ENCODE results near the gene CPED1.

Gene CPED1

GRCh38 chr7:121099572-121099971 lies 111.1 kb downstream of the CPED1 start:
- Histone ChIP-seq H3K4me1 (ENCODE audit: control insufficient read depth, insufficient read depth, low read length) (no peaks in the 10 kb centered on the region), H3K9me3 (replicated peaks; ENCODE audit: low read length) (no peaks in the 10 kb centered on the region), H3K4me3 (ENCODE audit: low read length) (no peak overlapping the region), H3K4me2 (ENCODE audit: low read length) (no peak overlapping the region), H3K36me3 (ENCODE audit: insufficient read depth, low read length) (no peaks in the 10 kb centered on the region), H3K9ac (ENCODE audit: low read depth, low read length) (no peak overlapping the region), H3K27me3 (ENCODE audit: control insufficient read depth, insufficient read depth, low read length) (no peaks in the 10 kb centered on the region)

- Histone ChIP-seq H3K36me3 (ENCODE audit: insufficient read depth, low read length) (no peaks in the 10 kb centered on the region), H3K9ac (ENCODE audit: low read depth, low read length) (no peak overlapping the region), H3K9me3 (replicated peaks; ENCODE audit: low read length) (no peaks in the 10 kb centered on the region), H3K4me2 (ENCODE audit: low read length) (no peak overlapping the region), H3K4me1 (ENCODE audit: control insufficient read depth, insufficient read depth, low read length) (no peaks in the 10 kb centered on the region), H3K4me3 (ENCODE audit: low read length) (no peak overlapping the region), H3K27me3 (ENCODE audit: control insufficient read depth, insufficient read depth, low read length) (no peaks in the 10 kb centered on the region)
These were observed 112.6 kb downstream of the CPED1 start for GRCh38 chr7:121101083-121101482.

DNA sequence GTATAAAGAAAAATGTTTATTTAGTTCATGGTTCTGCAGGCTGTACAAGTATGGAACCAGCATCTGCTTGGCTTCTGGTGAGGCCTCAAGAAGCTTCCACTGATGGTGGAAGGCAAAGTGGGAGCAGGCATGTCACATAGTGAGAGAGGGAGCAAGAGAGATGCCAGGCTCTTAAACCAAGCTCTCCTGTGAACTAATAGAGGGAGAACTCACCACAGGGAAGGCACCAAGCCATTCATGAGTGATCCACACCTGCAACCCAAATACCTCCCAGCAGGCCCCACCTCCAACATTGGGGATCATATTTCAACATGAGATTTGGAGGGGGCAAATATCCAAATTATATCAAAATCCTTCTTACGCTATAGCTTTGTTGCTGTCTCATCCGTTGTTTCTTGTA lies 113.1 kb downstream of the CPED1 start:
- Histone ChIP-seq H3K4me3 (ENCODE audit: low read length) (no peak overlapping the region), H3K36me3 (ENCODE audit: insufficient read depth, low read length) (no peaks in the 10 kb centered on the region), H3K9ac (ENCODE audit: low read depth, low read length) (no peak overlapping the region)

DNA sequence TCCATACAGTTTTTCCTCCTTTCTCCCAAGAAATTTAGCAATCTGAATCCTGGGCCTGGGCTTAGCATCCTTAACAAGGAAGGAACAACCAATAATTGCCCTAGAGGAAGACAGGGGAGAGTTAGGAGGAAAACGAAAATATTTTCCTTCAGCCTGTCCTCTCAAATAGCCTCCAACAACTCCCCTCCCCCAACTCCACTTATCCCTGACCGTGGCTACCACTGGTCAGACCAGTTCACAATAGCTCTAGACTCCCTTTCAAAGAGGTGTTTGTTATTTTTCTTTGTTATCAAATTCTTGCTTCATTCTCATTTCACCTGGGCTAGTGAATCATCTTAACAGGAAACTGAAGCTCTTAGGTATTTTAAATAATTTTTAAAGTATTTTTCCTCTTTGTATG lies 114.1 kb downstream of the CPED1 start:
- Histone ChIP-seq H3K4me3 (ENCODE audit: low read length) (no peak overlapping the region), H3K36me3 (ENCODE audit: insufficient read depth, low read length) (no peaks in the 10 kb centered on the region), H3K4me2 (ENCODE audit: low read length) (no peak overlapping the region), H3K9me3 (replicated peaks; ENCODE audit: low read length) (no peaks in the 10 kb centered on the region), H3K4me1 (ENCODE audit: control insufficient read depth, insufficient read depth, low read length) (peaks cover under 1% of the 10 kb centered on the region), H3K9ac (ENCODE audit: low read depth, low read length) (no peak overlapping the region), H3K27me3 (ENCODE audit: control insufficient read depth, insufficient read depth, low read length) (no peaks in the 10 kb centered on the region)

More for the DNA sequence above, 113.1 kb downstream of the CPED1 start:
- H3K27me3 ChIP-seq (ENCODE audit: control insufficient read depth, insufficient read depth, low read length) = no peaks in the 10 kb centered on the region
- H3K9me3 ChIP-seq (replicated peaks; ENCODE audit: low read length) = no peaks in the 10 kb centered on the region
- H3K4me1 ChIP-seq (ENCODE audit: control insufficient read depth, insufficient read depth, low read length) = no peaks in the 10 kb centered on the region
- no peak overlapping the region for H3K4me2 ChIP-seq (ENCODE audit: low read length)

DNA sequence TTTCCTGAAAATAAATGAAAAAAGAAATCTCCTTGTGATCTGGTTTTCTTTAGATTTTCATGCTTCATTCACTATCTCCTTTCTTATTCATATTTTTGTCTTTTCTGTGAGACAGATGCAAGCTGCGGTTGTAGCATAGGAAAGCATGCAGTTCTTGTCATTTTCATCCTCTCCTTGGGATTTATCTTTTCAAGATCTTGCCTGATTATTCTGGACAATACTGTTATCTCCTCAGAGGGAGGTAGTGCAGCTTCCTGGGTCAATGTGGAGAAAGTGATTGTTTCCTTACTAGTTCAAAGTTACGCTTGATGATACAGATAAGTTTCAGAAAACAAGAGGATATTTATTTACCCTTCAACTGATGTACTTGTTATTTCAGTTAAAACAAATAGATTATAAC lies 114.6 kb downstream of the CPED1 start:
- Histone ChIP-seq H3K4me1 (ENCODE audit: control insufficient read depth, insufficient read depth, low read length) (peaks cover 3% of the 10 kb centered on the region), H3K4me2 (ENCODE audit: low read length) (no peak overlapping the region), H3K4me3 (ENCODE audit: low read length) (no peak overlapping the region), H3K9ac (ENCODE audit: low read depth, low read length) (no peak overlapping the region), H3K27me3 (ENCODE audit: control insufficient read depth, insufficient read depth, low read length) (no peaks in the 10 kb centered on the region), H3K9me3 (replicated peaks; ENCODE audit: low read length) (no peaks in the 10 kb centered on the region), H3K36me3 (ENCODE audit: insufficient read depth, low read length) (no peaks in the 10 kb centered on the region)

DNA sequence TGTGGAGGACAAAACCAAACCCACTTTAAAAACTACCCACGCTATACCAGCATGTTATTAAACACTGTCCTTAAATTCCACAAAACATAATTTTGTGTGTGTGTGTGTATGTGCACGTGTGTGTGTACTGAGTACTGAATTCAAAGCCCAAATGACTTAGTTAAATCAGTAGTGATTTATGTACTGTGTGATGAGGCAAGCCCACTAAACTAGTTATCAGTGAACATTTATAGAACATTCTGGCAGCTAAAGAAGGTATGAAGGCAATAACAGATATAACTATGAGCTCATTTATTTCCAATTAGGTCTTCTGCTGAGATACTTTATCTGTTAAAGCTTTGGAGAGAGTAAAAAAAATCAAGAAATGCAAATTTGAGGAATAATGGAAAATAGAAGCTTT lies 115.1 kb downstream of the CPED1 start:
- H3K4me2 ChIP-seq (ENCODE audit: low read length) = no peak overlapping the region
- H3K4me1 ChIP-seq (ENCODE audit: control insufficient read depth, insufficient read depth, low read length) = peaks cover 3% of the 10 kb centered on the region
- no peak overlapping the region for H3K9ac ChIP-seq (ENCODE audit: low read depth, low read length)
- no peak overlapping the region for H3K4me3 ChIP-seq (ENCODE audit: low read length)
- H3K9me3 ChIP-seq (replicated peaks; ENCODE audit: low read length) = no peaks in the 10 kb centered on the region
- no peaks in the 10 kb centered on the region for H3K36me3 ChIP-seq (ENCODE audit: insufficient read depth, low read length)
- H3K27me3 ChIP-seq (ENCODE audit: control insufficient read depth, insufficient read depth, low read length) = no peaks in the 10 kb centered on the region

DNA sequence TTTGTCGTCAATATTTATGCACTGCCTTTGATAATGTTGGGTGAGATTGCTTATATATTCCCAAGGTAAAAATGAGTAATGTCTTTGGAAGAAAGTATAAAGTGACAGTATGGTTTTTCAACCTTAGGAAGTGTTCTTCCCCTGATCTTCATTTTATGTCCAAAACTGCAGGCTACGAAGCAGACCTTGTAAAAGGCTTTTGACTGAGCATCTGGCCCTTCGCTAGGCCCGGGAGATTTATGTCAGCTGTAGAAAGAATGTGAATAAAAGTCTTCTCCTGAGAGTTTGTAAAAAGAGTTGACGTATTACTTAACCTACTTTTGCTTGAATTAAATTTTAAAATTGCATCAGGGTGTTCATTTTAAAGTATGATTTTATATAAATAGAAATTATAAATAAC lies 116.8 kb downstream of the CPED1 start:
- Histone ChIP-seq H3K4me2 (ENCODE audit: low read length) (no peak overlapping the region), H3K9ac (ENCODE audit: low read depth, low read length) (no peak overlapping the region), H3K27me3 (ENCODE audit: control insufficient read depth, insufficient read depth, low read length) (no peaks in the 10 kb centered on the region), H3K9me3 (replicated peaks; ENCODE audit: low read length) (no peaks in the 10 kb centered on the region), H3K4me1 (ENCODE audit: control insufficient read depth, insufficient read depth, low read length) (peaks cover 13% of the 10 kb centered on the region), H3K4me3 (ENCODE audit: low read length) (no peak overlapping the region), H3K36me3 (ENCODE audit: insufficient read depth, low read length) (no peaks in the 10 kb centered on the region)

GRCh38 chr7:121107923-121108498 lies 119.5 kb downstream of the CPED1 start:
- Histone ChIP-seq H3K9ac (ENCODE audit: low read depth, low read length) (peak overlapping the region; percentile 57), H3K4me3 (ENCODE audit: low read length) (no peak overlapping the region), H3K4me1 (ENCODE audit: control insufficient read depth, insufficient read depth, low read length) (peaks cover 13% of the 10 kb centered on the region), H3K36me3 (ENCODE audit: insufficient read depth, low read length) (no peaks in the 10 kb centered on the region), H3K4me2 (ENCODE audit: low read length) (no peak overlapping the region), H3K9me3 (replicated peaks; ENCODE audit: low read length) (no peaks in the 10 kb centered on the region), H3K27me3 (ENCODE audit: control insufficient read depth, insufficient read depth, low read length) (no peaks in the 10 kb centered on the region)

- Histone ChIP-seq H3K9me3 (replicated peaks; ENCODE audit: low read length) (no peaks in the 10 kb centered on the region), H3K4me3 (ENCODE audit: low read length) (no peak overlapping the region), H3K4me2 (ENCODE audit: low read length) (no peak overlapping the region)
These were observed 120.6 kb downstream of the CPED1 start for GRCh38 chr7:121109145-121109544.

DNA sequence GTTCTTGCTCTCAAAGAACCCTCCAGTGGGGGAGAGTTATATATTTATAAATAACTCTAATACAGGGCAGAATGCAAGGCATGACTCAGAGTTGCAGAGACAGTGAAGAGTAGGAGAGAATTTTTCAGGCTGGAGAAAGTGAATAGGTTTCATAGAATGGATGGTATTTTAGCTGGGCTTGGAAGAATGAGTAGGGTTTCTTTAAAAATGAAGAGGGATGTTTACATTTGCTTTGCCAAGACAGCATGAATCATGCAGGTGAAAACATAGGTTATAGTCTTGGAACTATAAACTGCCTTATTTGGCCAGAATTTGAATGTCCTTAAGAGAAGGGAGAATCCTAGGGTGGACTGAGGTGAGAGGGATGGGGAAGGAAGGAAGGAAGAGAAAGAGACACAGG lies 124.8 kb downstream of the CPED1 start:
- Histone ChIP-seq H3K4me2 (ENCODE audit: low read length) (no peak overlapping the region), H3K9ac (ENCODE audit: low read depth, low read length) (no peak overlapping the region), H3K4me1 (ENCODE audit: control insufficient read depth, insufficient read depth, low read length) (peaks cover 14% of the 10 kb centered on the region), H3K36me3 (ENCODE audit: insufficient read depth, low read length) (no peaks in the 10 kb centered on the region), H3K9me3 (replicated peaks; ENCODE audit: low read length) (no peaks in the 10 kb centered on the region), H3K27me3 (ENCODE audit: control insufficient read depth, insufficient read depth, low read length) (no peaks in the 10 kb centered on the region), H3K4me3 (ENCODE audit: low read length) (no peak overlapping the region)

More at GRCh38 chr7:121109145-121109544, 120.6 kb downstream of the CPED1 start:
- no peaks in the 10 kb centered on the region for H3K36me3 ChIP-seq (ENCODE audit: insufficient read depth, low read length)
- H3K4me1 ChIP-seq (ENCODE audit: control insufficient read depth, insufficient read depth, low read length) = peaks cover 13% of the 10 kb centered on the region
- no peak overlapping the region for H3K9ac ChIP-seq (ENCODE audit: low read depth, low read length)
- no peaks in the 10 kb centered on the region for H3K27me3 ChIP-seq (ENCODE audit: control insufficient read depth, insufficient read depth, low read length)

- no peak overlapping the region for H3K9ac ChIP-seq (ENCODE audit: low read depth, low read length)
- H3K9me3 ChIP-seq (replicated peaks; ENCODE audit: low read length) = no peaks in the 10 kb centered on the region
- H3K4me1 ChIP-seq (ENCODE audit: control insufficient read depth, insufficient read depth, low read length) = peaks cover 4% of the 10 kb centered on the region
- H3K4me2 ChIP-seq (ENCODE audit: low read length) = peak overlapping the region; percentile 24
- H3K36me3 ChIP-seq (ENCODE audit: insufficient read depth, low read length) = no peaks in the 10 kb centered on the region
- H3K4me3 ChIP-seq (ENCODE audit: low read length) = no peak overlapping the region
- H3K27me3 ChIP-seq (ENCODE audit: control insufficient read depth, insufficient read depth, low read length) = no peaks in the 10 kb centered on the region
These were observed 127.9 kb downstream of the CPED1 start for GRCh38 chr7:121116396-121116795.

GRCh38 chr7:121119047-121119446 lies 130.5 kb downstream of the CPED1 start:
- Histone ChIP-seq H3K4me2 (ENCODE audit: low read length) (no peak overlapping the region), H3K4me1 (ENCODE audit: control insufficient read depth, insufficient read depth, low read length) (peaks cover 4% of the 10 kb centered on the region), H3K9ac (ENCODE audit: low read depth, low read length) (no peak overlapping the region), H3K9me3 (replicated peaks; ENCODE audit: low read length) (no peaks in the 10 kb centered on the region), H3K27me3 (ENCODE audit: control insufficient read depth, insufficient read depth, low read length) (no peaks in the 10 kb centered on the region), H3K4me3 (ENCODE audit: low read length) (no peak overlapping the region), H3K36me3 (ENCODE audit: insufficient read depth, low read length) (no peaks in the 10 kb centered on the region)

Data from skeletal muscle satellite cell (primary cell).